Measurements from ENCODE around the gene GRID2IP.

- TF ChIP-seq RAD21 (IDR thresholded peaks at IDR 0.05; ENCODE audit: insufficient read depth, low read depth, low read length): no peak
- TF ChIP-seq, protein P1, sequence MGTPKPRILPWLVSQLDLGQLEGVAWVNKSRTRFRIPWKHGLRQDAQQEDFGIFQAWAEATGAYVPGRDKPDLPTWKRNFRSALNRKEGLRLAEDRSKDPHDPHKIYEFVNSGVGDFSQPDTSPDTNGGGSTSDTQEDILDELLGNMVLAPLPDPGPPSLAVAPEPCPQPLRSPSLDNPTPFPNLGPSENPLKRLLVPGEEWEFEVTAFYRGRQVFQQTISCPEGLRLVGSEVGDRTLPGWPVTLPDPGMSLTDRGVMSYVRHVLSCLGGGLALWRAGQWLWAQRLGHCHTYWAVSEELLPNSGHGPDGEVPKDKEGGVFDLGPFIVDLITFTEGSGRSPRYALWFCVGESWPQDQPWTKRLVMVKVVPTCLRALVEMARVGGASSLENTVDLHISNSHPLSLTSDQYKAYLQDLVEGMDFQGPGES (IDR thresholded peaks at IDR 0.05): no peak
- no peak for TF ChIP-seq EZH2 (IDR thresholded peaks at IDR 0.05; ENCODE audit: borderline replicate concordance, control insufficient read depth, low read depth, low read length)
- no peak for TF ChIP-seq PAX8 (IDR thresholded peaks at IDR 0.05)
- TF ChIP-seq NFXL1 (IDR thresholded peaks at IDR 0.05; ENCODE audit: borderline replicate concordance): no peak
- TF ChIP-seq CBX5 (IDR thresholded peaks at IDR 0.05; ENCODE audit: low read depth): no peak
- TF ChIP-seq, protein P2, sequence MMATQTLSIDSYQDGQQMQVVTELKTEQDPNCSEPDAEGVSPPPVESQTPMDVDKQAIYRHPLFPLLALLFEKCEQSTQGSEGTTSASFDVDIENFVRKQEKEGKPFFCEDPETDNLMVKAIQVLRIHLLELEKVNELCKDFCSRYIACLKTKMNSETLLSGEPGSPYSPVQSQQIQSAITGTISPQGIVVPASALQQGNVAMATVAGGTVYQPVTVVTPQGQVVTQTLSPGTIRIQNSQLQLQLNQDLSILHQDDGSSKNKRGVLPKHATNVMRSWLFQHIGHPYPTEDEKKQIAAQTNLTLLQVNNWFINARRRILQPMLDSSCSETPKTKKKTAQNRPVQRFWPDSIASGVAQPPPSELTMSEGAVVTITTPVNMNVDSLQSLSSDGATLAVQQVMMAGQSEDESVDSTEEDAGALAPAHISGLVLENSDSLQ (IDR thresholded peaks at IDR 0.05): no peak
- TF ChIP-seq CTCF (IDR thresholded peaks at IDR 0.05 in 2 of 3, conservative IDR thresholded peaks at IDR 0.05 in 1 of 3; ENCODE audit: control insufficient read depth in 2 of 3, extremely low read depth in 1 of 3, insufficient read depth in 1 of 3, low read depth in 3 of 3, low read length in 3 of 3): no peak
- TF ChIP-seq CEBPB (IDR thresholded peaks at IDR 0.05; ENCODE audit: borderline replicate concordance in 1 of 2, low read depth in 2 of 2, low read length in 2 of 2): no peak
- TF ChIP-seq BHLHE40 (IDR thresholded peaks at IDR 0.05; ENCODE audit: borderline replicate concordance in 1 of 2, low read depth in 2 of 2, low read length in 1 of 2): no peak
- TF ChIP-seq POLR2AphosphoS5 (IDR thresholded peaks at IDR 0.05; ENCODE audit: low read length): no peak
- TF ChIP-seq TAF1 (IDR thresholded peaks at IDR 0.05; ENCODE audit: borderline replicate concordance, low read depth, low read length): no peak
- no peak for TF ChIP-seq HDAC2 (IDR thresholded peaks at IDR 0.05)
Observed at GRCh38 chr7:6533893-6534495, 17.3 kb downstream of the GRID2IP start.

Data from GM12878 (cell line).